HUDEP-2 (cell line): ENCODE data around the gene AGO3.
A peak's percentile ranks its signal among the peaks of the same experiment; 100 is the strongest.

Source experiments
- DNase-seq, 76 experiments: peaks; one replicate each; lab custom pipeline; 2025; ENCODE audit not compliant: unreplicated experiment in 76 of 76; lab: John Stamatoyannopoulos, UW

Gene AGO3

DNA sequence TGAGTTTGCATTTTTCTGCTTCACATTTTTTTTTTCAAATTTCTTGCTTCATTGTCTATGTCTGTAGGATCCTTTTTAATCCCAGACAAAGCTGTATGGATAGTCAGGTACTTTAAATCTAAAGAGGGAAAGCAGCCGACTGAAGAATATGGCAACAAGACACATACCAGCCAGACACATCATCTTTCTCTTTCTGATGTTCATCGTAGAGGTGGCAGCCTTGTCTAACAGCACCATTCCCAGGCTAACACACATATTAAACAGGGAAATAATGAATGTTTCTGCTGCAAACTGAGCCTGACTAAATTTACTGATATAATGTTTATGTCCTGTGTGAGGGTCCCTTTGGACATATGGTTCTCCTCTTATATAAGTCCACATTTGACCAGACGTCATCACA is 149.3 kb downstream of the AGO3 start:
- no peak for DNase-seq

DNA sequence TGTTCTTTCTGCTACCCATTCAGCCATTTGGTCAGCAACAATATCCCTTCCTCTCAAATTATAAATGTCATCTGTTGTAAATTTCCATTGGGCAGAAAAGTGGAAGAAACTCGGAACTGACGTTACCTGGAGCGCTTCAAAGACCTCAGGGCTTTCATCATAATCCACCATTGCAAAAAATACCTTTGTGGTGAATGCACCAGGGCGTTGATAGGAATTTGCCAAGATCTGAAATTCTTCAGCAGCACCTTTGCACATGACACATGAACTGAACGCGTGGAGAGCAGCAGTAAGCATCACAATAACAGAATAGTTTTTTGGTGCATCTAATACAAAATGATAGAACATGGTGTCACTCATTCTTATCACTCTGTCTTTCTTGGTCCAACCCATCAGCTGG is 149.9 kb downstream of the AGO3 start:
- no peak for DNase-seq

DNA sequence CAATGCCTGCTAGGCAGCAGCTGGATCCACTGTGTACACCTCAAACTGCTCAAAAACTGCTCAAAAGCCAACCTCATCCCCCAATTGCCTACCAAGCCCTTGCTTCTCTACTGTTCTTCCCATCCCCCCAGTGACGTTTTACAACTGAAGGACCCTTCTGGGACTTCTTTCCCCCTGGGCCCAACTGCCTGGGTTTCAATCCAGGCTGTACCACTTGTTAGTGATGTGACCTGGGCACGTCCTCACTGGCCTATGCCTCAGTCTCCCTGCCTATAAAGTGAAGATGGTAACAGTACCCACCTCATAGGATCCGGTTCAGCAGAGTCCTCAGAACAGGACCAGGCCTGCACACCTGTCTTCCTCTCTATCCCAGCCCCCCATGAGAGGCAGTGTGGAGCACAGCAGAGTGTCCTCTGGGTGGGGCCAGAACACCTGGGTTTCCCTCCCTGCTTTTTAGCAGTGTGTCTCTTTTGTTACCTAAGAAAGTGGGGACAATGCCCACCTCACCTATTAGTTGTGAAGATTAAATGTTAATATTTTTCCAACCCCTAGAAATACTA is 151.1 kb downstream of the AGO3 start:
- no peak for DNase-seq

DNA sequence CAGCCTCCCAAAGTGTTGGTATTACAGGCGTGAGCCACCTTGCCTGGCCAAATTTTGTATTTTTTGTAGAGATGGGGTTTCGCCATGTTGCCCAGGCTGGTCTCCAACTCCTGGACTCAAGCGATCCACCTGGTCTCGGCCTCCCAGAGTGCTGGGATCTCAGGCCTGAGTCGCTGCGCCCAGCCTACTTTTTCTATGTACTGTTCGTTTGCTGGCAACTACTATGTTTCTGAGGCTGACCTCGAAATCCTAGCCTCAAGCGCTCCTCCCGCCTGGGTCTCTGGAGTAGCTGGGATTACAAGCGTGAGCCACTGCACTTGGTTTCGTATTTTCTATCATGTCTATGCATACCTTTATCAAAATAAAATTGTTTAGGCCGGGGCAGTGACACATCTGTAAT is 152.3 kb downstream of the AGO3 start:
- DNase-seq, result no peak

- peak in 8 of 76 experiments; percentile 4 to 31 (median 10) for DNase-seq
Observed at GRCh38 chr1:36083635-36084496, 153.0 kb downstream of the AGO3 start, which contains the start of gene TEKT2. Gene TEKT2 (plus strand): TSS chr1:36084094. CDS start chr1:36084922, 828 bp downstream.

- DNase-seq, result no peak
Observed at GRCh38 chr1:36084497-36085115, 153.7 kb downstream of the AGO3 start.

DNA sequence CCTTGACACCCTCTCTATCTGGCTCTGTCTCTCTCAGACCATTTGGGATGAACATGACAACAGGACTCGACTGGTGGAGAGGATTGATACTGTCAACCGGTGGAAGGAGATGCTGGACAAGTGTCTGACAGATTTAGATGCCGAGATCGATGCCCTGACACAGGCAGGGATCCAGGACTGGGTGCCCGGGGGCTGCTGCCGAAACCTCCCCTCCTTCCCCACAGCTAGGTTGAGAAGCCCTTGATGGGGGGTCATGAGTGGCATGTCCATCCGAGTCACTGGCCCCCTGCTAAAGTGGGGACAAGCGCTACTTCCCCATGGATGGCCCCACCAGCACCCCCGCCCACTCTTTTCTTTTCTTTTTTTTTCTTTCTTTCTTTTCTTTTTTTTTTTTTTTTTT is 154.2 kb downstream of the AGO3 start:
- DNase-seq, result no peak

- no peak for DNase-seq
Observed at GRCh38 chr1:36085686-36086526, 155.0 kb downstream of the AGO3 start.

- no peak for DNase-seq
Observed at GRCh38 chr1:36086529-36087232, 155.8 kb downstream of the AGO3 start.

GRCh38 chr1:36087233-36088123 is 156.6 kb downstream of the AGO3 start:
- no peak for DNase-seq

GRCh38 chr1:36088265-36088576 is 157.3 kb downstream of the AGO3 start:
- no peak for DNase-seq

GRCh38 chr1:36088577-36089392 is 157.9 kb downstream of the AGO3 start, which contains the start of gene ADPRS:
Gene ADPRS (plus strand): TSS chr1:36088892. CDS start chr1:36088905, 13 bp downstream.
- DNase-seq, result peak in 73 of 76 experiments; percentile 15 to 89 (median 77)

- DNase-seq, result peak in 1 of 76 experiments; percentile 6
Observed at GRCh38 chr1:36089393-36090121, 158.7 kb downstream of the AGO3 start.

DNA sequence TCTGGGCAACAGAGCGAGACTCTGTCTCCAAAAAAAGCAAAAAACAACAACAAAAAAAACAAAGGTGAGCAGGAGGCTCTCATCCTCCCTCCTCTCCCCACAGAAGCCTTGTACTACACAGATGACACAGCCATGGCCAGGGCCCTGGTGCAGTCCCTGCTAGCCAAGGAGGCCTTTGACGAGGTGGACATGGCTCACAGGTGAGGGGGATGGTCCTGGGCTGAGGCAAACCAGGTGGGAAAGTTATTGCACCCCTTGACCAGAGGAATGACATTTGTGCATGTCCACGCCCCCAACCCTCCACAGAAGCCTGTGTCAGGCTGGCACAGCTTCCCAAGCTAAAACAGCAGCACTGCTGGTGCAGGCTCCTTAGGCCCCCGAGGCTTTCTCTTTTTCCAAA is 160.2 kb downstream of the AGO3 start:
- no peak for DNase-seq

DNA sequence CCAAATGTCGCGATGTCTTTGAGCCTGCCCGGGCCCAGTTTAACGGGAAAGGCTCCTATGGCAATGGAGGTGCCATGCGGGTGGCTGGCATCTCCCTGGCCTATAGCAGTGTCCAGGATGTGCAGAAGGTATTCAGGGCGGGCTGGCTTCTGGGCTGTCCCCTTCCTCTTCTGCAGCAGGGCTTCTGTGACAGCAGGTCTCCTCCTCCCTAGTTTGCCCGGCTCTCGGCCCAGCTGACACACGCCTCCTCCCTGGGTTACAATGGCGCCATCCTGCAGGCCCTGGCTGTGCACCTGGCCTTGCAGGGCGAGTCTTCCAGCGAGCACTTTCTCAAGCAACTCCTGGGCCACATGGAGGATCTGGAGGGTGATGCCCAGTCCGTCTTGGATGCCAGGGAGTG is 160.8 kb downstream of the AGO3 start:
- DNase-seq, result no peak

- DNase-seq, result no peak
Observed at GRCh38 chr1:36092166-36092797, 161.4 kb downstream of the AGO3 start.

DNA sequence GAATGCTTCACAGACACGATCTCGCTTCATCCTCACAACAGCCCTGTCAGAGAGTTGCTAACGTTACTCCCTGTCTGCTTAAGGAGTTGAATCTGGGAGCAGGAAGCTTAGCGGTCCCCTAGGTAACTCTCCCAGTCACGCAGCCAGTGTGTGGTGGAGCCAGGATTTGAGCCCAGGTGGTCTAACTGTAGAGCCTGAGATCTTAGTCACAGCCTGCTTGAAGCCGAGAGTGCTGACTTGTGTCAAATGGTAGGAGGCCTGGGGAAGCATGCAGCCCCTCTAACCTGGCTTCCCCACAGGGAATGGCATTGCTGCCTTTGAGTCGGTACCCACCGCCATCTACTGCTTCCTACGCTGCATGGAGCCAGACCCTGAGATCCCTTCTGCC is 161.9 kb downstream of the AGO3 start:
- DNase-seq, result no peak
